IMR-90 (cell line): Measurements from ENCODE around the gene KLF8. TPM values are rescaled to one million over a fixed set of nuclear protein-coding genes. Genes with fewer than 3 reads are reported as not detected.
A peak's percentile ranks its signal among the peaks of the same experiment; 100 is the strongest.

ENCODE experiments used
- ATAC-seq: fragments of 200-7000 bp; cut with Tn5 transposase; 2 replicates; pipeline ENCODE4 v1.9.1; 2020; ENCODE audit warnings: low read depth, mild to moderate bottlenecking, moderate library complexity
- BruUV-seq: library from RNA; stranded (reverse); fragments of 400-500 nt; replicated peaks from 2 replicates; lab custom pipeline; 2021; lab: Mats Ljungman, UMichigan
- CTCF ChIA-PET: fragments of 300-600 bp; formaldehyde crosslinking; extraction: SDS; loops from one replicate; lab custom pipeline; 2021; ENCODE audit warnings: antibody characterized with exemption; lab: Yijun Ruan, JAX
- POLR2A ChIA-PET: fragments of 300-600 bp; sonication (Branson Sonifier 250); formaldehyde crosslinking; loops from one replicate; lab custom pipeline; 2022; ENCODE audit warnings: antibody characterized with exemption; ENCODE audit not compliant: unreplicated experiment; lab: Charles Lee
- DNase-seq: peaks from one replicate; pipeline ENCODE4 v3.0.0; 2013
- H2AFZ ChIP-seq: replicated peaks from 2 replicates; pipeline ENCODE3; 2013; ENCODE audit warnings: low read length, mild to moderate bottlenecking; ENCODE audit not compliant: poor library complexity
- H2AK5ac ChIP-seq: 2 replicates; pipeline ENCODE4 v1.6.1; 2013; ENCODE audit warnings: low read depth, low read length, inconsistent platforms
- H2AK9ac ChIP-seq: replicated peaks from 2 replicates; pipeline ENCODE3; 2013; ENCODE audit warnings: mild to moderate bottlenecking, low read depth, low read length, moderate library complexity; ENCODE audit not compliant: poor library complexity
- H2BK120ac ChIP-seq: 2 replicates; pipeline ENCODE4 v1.6.1; 2013; ENCODE audit warnings: low read depth, low read length, inconsistent platforms
- H2BK15ac ChIP-seq: 3 replicates; pipeline ENCODE4 v1.6.1; 2013; ENCODE audit warnings: low read depth, low read length, inconsistent platforms
- H2BK20ac ChIP-seq: 2 replicates; pipeline ENCODE4 v1.6.1; 2013; ENCODE audit warnings: low read depth, mild to moderate bottlenecking, inconsistent platforms, low read length, moderate library complexity
- H2BK5ac ChIP-seq: 2 replicates; pipeline ENCODE4 v1.6.1; 2013; ENCODE audit warnings: mild to moderate bottlenecking, low read depth, low read length, inconsistent platforms; ENCODE audit not compliant: poor library complexity, severe bottlenecking
- H3K14ac ChIP-seq: replicated peaks from 2 replicates; pipeline ENCODE4 v1.6.1; 2013; ENCODE audit warnings: low read depth, low read length, inconsistent platforms
- H3K18ac ChIP-seq: 2 replicates; pipeline ENCODE4 v1.6.1; 2013; ENCODE audit warnings: low read depth, low read length, control low read depth
- H3K23ac ChIP-seq: 2 replicates; pipeline ENCODE4 v1.6.1; 2013; ENCODE audit warnings: low read depth, low read length, inconsistent platforms
- H3K27ac ChIP-seq: 2 replicates; pipeline ENCODE4 v1.5.1; 2013; ENCODE audit warnings: mild to moderate bottlenecking, control low read depth, low read length; ENCODE audit not compliant: insufficient read depth
- H3K27me3 ChIP-seq: 2 replicates; pipeline ENCODE4 v1.6.1; 2013; ENCODE audit warnings: low read length; ENCODE audit not compliant: control insufficient read depth, insufficient read depth
- H3K36me3 ChIP-seq: 2 replicates; pipeline ENCODE4 v1.6.1; 2013; ENCODE audit warnings: low read length, mixed read lengths; ENCODE audit not compliant: control insufficient read depth, insufficient read depth
- H3K4ac ChIP-seq: 2 replicates; pipeline ENCODE4 v1.6.1; 2013; ENCODE audit warnings: low read depth, low read length, inconsistent platforms
- H3K4me1 ChIP-seq: 2 replicates; pipeline ENCODE4 v1.6.1; 2013; ENCODE audit warnings: low read length, mixed read lengths; ENCODE audit not compliant: control insufficient read depth, insufficient read depth
- H3K4me2 ChIP-seq: 2 replicates; pipeline ENCODE4 v1.6.1; 2013; ENCODE audit warnings: low read depth, mild to moderate bottlenecking, control low read depth, low read length, moderate library complexity
- H3K4me3 ChIP-seq: 2 replicates; pipeline ENCODE4 v1.5.1; 2013; ENCODE audit warnings: low read depth, mild to moderate bottlenecking, control low read depth, low read length, moderate library complexity; ENCODE audit not compliant: insufficient read depth
- H3K56ac ChIP-seq: 2 replicates; pipeline ENCODE4 v1.6.1; 2013; ENCODE audit warnings: low read length, inconsistent platforms; ENCODE audit not compliant: insufficient read depth; ENCODE audit errors: extremely low read depth
- H3K79me1 ChIP-seq, 2 experiments: 2 replicates each; pipeline ENCODE4 v1.6.1; 2013; ENCODE audit warnings: low read length in 2 of 2, inconsistent platforms in 1 of 2, low read depth in 1 of 2
- H3K9ac ChIP-seq: 2 replicates; pipeline ENCODE4 v1.6.1; 2013; ENCODE audit warnings: low read depth, low read length, control low read depth
- H3K9me1 ChIP-seq: 2 replicates; pipeline ENCODE4 v1.6.1; 2013; ENCODE audit warnings: low read length, inconsistent platforms; ENCODE audit not compliant: insufficient read depth
- H3K9me3 ChIP-seq: 2 replicates; pipeline ENCODE4 v1.6.1; 2013; ENCODE audit warnings: low read length; ENCODE audit not compliant: control insufficient read depth, insufficient read depth
- H4K20me1 ChIP-seq: 2 replicates; pipeline ENCODE4 v1.6.1; 2013; ENCODE audit warnings: low read length, inconsistent platforms; ENCODE audit not compliant: insufficient read depth
- H4K5ac ChIP-seq: 2 replicates; pipeline ENCODE4 v1.6.1; 2013; ENCODE audit warnings: mild to moderate bottlenecking, low read depth, low read length, control low read depth
- H4K8ac ChIP-seq, 2 experiments: 2 replicates each; pipeline ENCODE4 v1.6.1; 2013; ENCODE audit warnings: low read depth in 2 of 2, low read length in 2 of 2, control low read depth in 1 of 2, inconsistent platforms in 1 of 2
- H4K91ac ChIP-seq: 2 replicates; pipeline ENCODE4 v1.6.1; 2013; ENCODE audit warnings: low read depth, low read length, inconsistent platforms; ENCODE audit not compliant: insufficient read depth
- MAFK ChIP-seq: IDR thresholded peaks from 2 replicates; pipeline ENCODE4 v1.6.1; 2012; ENCODE audit warnings: low read depth, low read length, improper control_type of control experiment
- MAZ ChIP-seq: IDR thresholded peaks from 2 replicates; pipeline ENCODE4 v1.6.1; 2012; ENCODE audit warnings: low read depth, mild to moderate bottlenecking, low read length, improper control_type of control experiment, moderate library complexity, borderline replicate concordance
- SMC3 ChIP-seq: fragments of 150-350 bp; IDR thresholded peaks from 2 replicates; pipeline ENCODE4 v1.6.1; 2016; ENCODE audit warnings: low read depth, mild to moderate bottlenecking, antibody characterized with exemption, low read length, moderate library complexity
- WGBS, 2 experiments: methylation state at CpG; one replicate each; pipeline versions ENCODE4 v1.1.5 to v1.1.7; 2013; ENCODE audit warnings: missing lambda C conversion rate in 2 of 2; ENCODE audit not compliant: insufficient read length in 1 of 2; ENCODE audit errors: extremely low coverage in 2 of 2; 5-methylcytosine and 5-hydroxymethylcytosine counted together
- dilution Hi-C: fragments of 300-500 bp; cut with HindIII; formaldehyde crosslinking; loops from one replicate; pipeline ENCODE4 v1.14.3; 2018; ENCODE audit warnings: low sequenced_read_pairs; ENCODE audit not compliant: unreplicated experiment
- in situ Hi-C: fragments of 300-500 bp; cut with MboI; formaldehyde crosslinking; loops from 3 replicates; pipeline ENCODE4 v1.14.3; 2019; ENCODE audit warnings: low sequenced_read_pairs, inconsistent platforms, mixed read lengths
- intact Hi-C: fragments of 100-400 bp; cut with micrococcal nuclease; formaldehyde crosslinking; loops from 2 replicates; pipeline ENCODE4 v1.10.0; 2022
- polyA plus RNA-seq, 3 experiments: library from polyadenylated mRNA; depleted of rRNA; stranded (reverse); fragments of >200 nt; gene quantifications; 2 replicates each; pipeline ENCODE4 v1.2.3, GENCODE V29; 2012; ENCODE audit warnings: low replicate concordance in 1 of 3
- total RNA-seq: library from RNA; depleted of rRNA; stranded (reverse); fragments of >200 nt; gene quantifications from 2 replicates; pipeline ENCODE4 v1.2.3, GENCODE V29; 2012

KLF8 gene
- total and polyA plus RNA-seq, 2 of the 4 experiments (the other 2 are of a cell fraction) = 0.07 TPM; not detected in 1

- Histone ChIP-seq H4K91ac (no peak overlapping the region), H3K27ac (no peak overlapping the region), H3K18ac (no peak overlapping the region), H4K5ac (no peak overlapping the region), H3K23ac (no peak overlapping the region), H3K9ac (no peak overlapping the region), H2BK15ac (no peak overlapping the region), H2BK5ac (no peak overlapping the region), H4K8ac (no peak overlapping the region), H3K9me1 (no peaks in the 10 kb centered on the region), H3K4ac (no peak overlapping the region), H3K4me1 (no peaks in the 10 kb centered on the region), H3K4me2 (no peak overlapping the region), H2AK9ac (no peak overlapping the region), H3K14ac (no peak overlapping the region), H3K36me3 (no peaks in the 10 kb centered on the region), H3K27me3 (no peaks in the 10 kb centered on the region; the same call in 1 of the 2 replicates), H3K9me3 (no peaks in the 10 kb centered on the region), H2BK120ac (no peak overlapping the region), H2BK20ac (no peak overlapping the region), H3K56ac (no peak overlapping the region), H4K20me1 (no peaks in the 10 kb centered on the region), H2AK5ac (no peak overlapping the region), H2AFZ (no peak overlapping the region), H3K4me3 (no peak overlapping the region), H3K79me1 (no peaks in the 10 kb centered on the region)
- no CpG with 5 or more reads among the region's 2 CpGs for WGBS, 2 experiments
- dilution Hi-C loops (no loop called here), in situ Hi-C loops (loop anchor here (25.0 kb wide), 1 partner anchor 424 kb away; no protein-coding TSS in a partner anchor), intact Hi-C loops (no loop called here)
- TF ChIP-seq MAFK (peak; percentile 88), MAZ (no peak), SMC3 (no peak)
- DNase-seq = no peak
- no peak for ATAC-seq
- ChIA-PET POLR2A (no interaction called here), CTCF (interaction anchor here (0.6 kb wide), 1 partner anchor 22 kb away, joined by 3 read pairs; no protein-coding TSS in a partner anchor)
- BruUV-seq = no TSS peak
Measured at GRCh38 chrX:56288608-56289007, 56.5 kb downstream of the KLF8 start.
